PC-3 (cell line): ENCODE data around the gene FYTTD1.

Experiments used
- EZH2 ChIP-seq: fragments of 300-600 bp; sonication (generic); IDR thresholded peaks from one replicate; pipeline ENCODE4 v1.6.1; 2017; ENCODE audit warnings: antibody characterized with exemption, mild to moderate bottlenecking, low read length; ENCODE audit not compliant: unreplicated experiment
- EZH2phosphoT487 ChIP-seq: fragments of 300-600 bp; sonication (generic); IDR thresholded peaks from 2 replicates; pipeline ENCODE4 v1.6.1; 2018; ENCODE audit warnings: mild to moderate bottlenecking, antibody characterized with exemption, low read length, borderline replicate concordance
- TF ChIP-seq, protein P1 (sequence below): fragments of 300-600 bp; sonication (generic); conservative IDR thresholded peaks from 2 replicates; pipeline ENCODE4 v1.5.1; 2017; ENCODE audit warnings: antibody characterized with exemption, low read depth, mild to moderate bottlenecking, low read length

GRCh38 chr3:197737319-197737649 lies 12.4 kb upstream of the FYTTD1 start:
- TF ChIP-seq, protein P1, sequence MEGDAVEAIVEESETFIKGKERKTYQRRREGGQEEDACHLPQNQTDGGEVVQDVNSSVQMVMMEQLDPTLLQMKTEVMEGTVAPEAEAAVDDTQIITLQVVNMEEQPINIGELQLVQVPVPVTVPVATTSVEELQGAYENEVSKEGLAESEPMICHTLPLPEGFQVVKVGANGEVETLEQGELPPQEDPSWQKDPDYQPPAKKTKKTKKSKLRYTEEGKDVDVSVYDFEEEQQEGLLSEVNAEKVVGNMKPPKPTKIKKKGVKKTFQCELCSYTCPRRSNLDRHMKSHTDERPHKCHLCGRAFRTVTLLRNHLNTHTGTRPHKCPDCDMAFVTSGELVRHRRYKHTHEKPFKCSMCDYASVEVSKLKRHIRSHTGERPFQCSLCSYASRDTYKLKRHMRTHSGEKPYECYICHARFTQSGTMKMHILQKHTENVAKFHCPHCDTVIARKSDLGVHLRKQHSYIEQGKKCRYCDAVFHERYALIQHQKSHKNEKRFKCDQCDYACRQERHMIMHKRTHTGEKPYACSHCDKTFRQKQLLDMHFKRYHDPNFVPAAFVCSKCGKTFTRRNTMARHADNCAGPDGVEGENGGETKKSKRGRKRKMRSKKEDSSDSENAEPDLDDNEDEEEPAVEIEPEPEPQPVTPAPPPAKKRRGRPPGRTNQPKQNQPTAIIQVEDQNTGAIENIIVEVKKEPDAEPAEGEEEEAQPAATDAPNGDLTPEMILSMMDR = no peak
- no peak for TF ChIP-seq EZH2
- TF ChIP-seq EZH2phosphoT487 = no peak
